Measurements from ENCODE around the gene PPP1R14C.

PPP1R14C gene

GRCh38 chr6:150172929-150173328 lies 30.1 kb downstream of the PPP1R14C start:
- H3K4me3 ChIP-seq (ENCODE audit: control insufficient read depth, low read depth, low read length): no peak overlapping the region
- TF ChIP-seq CTCF (IDR thresholded peaks at IDR 0.05; ENCODE audit: control insufficient read depth, insufficient read depth, low read depth, low read length, missing control alignments): no peak
- DNase-seq (ENCODE audit: low read depth): no peak

GRCh38 chr6:150175586-150176151 lies 32.8 kb downstream of the PPP1R14C start:
- DNase-seq (ENCODE audit: low read depth): no peak
- no peak for TF ChIP-seq CTCF (IDR thresholded peaks at IDR 0.05; ENCODE audit: control insufficient read depth, insufficient read depth, low read depth, low read length, missing control alignments)
- no peak overlapping the region for H3K4me3 ChIP-seq (ENCODE audit: control insufficient read depth, low read depth, low read length)

- DNase-seq (ENCODE audit: low read depth): no peak
- no peak for TF ChIP-seq CTCF (IDR thresholded peaks at IDR 0.05; ENCODE audit: control insufficient read depth, insufficient read depth, low read depth, low read length, missing control alignments)
- no peak overlapping the region for H3K4me3 ChIP-seq (ENCODE audit: control insufficient read depth, low read depth, low read length)
Measured at GRCh38 chr6:150176152-150176551, 33.3 kb downstream of the PPP1R14C start.

GRCh38 chr6:150176659-150177058 lies 33.8 kb downstream of the PPP1R14C start:
- no peak for DNase-seq (ENCODE audit: low read depth)
- TF ChIP-seq CTCF (IDR thresholded peaks at IDR 0.05; ENCODE audit: control insufficient read depth, insufficient read depth, low read depth, low read length, missing control alignments): no peak
- no peak overlapping the region for H3K4me3 ChIP-seq (ENCODE audit: control insufficient read depth, low read depth, low read length)

GRCh38 chr6:150177259-150177951 lies 34.6 kb downstream of the PPP1R14C start:
- H3K4me3 ChIP-seq (ENCODE audit: control insufficient read depth, low read depth, low read length): no peak overlapping the region
- no peak for DNase-seq (ENCODE audit: low read depth)
- TF ChIP-seq CTCF (IDR thresholded peaks at IDR 0.05; ENCODE audit: control insufficient read depth, insufficient read depth, low read depth, low read length, missing control alignments): no peak

- no peak overlapping the region for H3K4me3 ChIP-seq (ENCODE audit: control insufficient read depth, low read depth, low read length)
- no peak for TF ChIP-seq CTCF (IDR thresholded peaks at IDR 0.05; ENCODE audit: control insufficient read depth, insufficient read depth, low read depth, low read length, missing control alignments)
- no peak for DNase-seq (ENCODE audit: low read depth)
Measured at GRCh38 chr6:150177952-150178520, 35.2 kb downstream of the PPP1R14C start.
